Hepatocyte (in vitro differentiated cells): ENCODE results near the gene SLC12A7.

Experiments
- EZH2phosphoT487 ChIP-seq: fragments of 200-600 bp; sonication (generic); IDR thresholded peaks from one replicate; pipeline ENCODE4 v1.6.1; 2018; ENCODE audit warnings: antibody characterized with exemption, mild to moderate bottlenecking, low read depth, moderate library complexity; ENCODE audit not compliant: unreplicated experiment, severe bottlenecking
- TF ChIP-seq, protein P1 (sequence below): fragments of 200-600 bp; sonication (generic); IDR thresholded peaks from 2 replicates; pipeline ENCODE4 v1.5.1; 2016; ENCODE audit warnings: antibody characterized with exemption, mild to moderate bottlenecking; ENCODE audit not compliant: poor library complexity

GRCh38 chr5:1120236-1120999, 8.6 kb upstream of the SLC12A7 start:
- TF ChIP-seq, protein P1, sequence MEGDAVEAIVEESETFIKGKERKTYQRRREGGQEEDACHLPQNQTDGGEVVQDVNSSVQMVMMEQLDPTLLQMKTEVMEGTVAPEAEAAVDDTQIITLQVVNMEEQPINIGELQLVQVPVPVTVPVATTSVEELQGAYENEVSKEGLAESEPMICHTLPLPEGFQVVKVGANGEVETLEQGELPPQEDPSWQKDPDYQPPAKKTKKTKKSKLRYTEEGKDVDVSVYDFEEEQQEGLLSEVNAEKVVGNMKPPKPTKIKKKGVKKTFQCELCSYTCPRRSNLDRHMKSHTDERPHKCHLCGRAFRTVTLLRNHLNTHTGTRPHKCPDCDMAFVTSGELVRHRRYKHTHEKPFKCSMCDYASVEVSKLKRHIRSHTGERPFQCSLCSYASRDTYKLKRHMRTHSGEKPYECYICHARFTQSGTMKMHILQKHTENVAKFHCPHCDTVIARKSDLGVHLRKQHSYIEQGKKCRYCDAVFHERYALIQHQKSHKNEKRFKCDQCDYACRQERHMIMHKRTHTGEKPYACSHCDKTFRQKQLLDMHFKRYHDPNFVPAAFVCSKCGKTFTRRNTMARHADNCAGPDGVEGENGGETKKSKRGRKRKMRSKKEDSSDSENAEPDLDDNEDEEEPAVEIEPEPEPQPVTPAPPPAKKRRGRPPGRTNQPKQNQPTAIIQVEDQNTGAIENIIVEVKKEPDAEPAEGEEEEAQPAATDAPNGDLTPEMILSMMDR, result no peak
- TF ChIP-seq EZH2phosphoT487, result no peak
